AG08395 (cell line): ENCODE data around the gene CTNNBIP1.
A peak's percentile ranks its signal among the peaks of the same experiment; 100 is the strongest.
"Not testable (repeated sequence)": the region's sequence is repeated elsewhere in the genome, so short reads cannot be mapped to it uniquely, and the experiment has no call there.

Source experiments
- DNase-seq: peaks from one replicate; pipeline ENCODE4 v3.0.0; 2012; ENCODE audit warnings: mixed read lengths, low spot score

Gene CTNNBIP1

DNA sequence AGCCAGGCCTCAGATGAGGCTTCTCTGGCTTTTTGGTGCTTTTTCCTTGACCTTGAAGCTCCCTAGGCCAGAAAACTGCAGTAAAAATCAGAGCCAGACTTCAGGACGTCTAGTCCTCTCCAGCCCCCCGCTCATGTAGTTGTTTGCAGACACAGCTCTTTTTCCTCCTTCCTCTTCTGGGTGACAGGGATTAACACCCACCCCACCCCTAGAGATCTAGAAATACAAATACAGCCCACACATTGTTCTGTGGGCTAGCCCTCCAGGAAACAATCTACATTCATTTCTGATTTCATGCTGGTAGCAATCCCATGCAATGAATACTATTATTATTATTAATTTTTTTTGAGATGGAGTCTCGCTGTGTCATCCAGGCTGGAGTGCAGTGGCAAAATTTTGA lies 76.4 kb downstream of the CTNNBIP1 start:
- DNase-seq: no peak

DNA sequence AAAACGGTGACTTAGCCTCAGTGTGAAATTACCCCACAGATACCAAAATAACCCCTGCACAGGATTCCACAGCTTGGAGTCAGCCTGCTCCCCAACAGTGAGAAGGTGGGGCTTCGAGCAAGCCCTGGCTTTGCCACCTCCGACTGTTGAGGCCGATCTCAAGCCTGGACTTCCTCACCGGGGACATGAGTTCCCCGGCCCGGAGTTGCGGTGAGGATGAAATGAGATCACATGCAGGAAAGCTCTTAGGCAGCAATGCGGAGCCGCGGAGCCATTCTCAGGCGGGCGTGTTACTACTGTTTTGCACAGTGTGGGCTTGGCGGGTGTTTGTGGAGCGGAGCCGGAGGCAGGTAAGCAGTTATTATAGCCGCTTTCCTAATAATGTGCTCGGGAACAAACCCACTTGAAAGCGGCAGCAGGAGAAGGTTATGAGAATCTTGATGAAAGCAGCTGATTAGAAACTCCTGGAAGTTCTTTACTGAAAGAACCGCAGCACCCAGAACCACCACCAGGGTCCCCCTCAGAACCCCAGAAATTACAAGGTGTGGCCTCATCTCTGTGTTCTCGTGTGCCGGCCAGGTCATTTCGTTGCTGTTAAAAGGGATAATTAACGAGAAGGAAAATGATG lies 82.4 kb downstream of the CTNNBIP1 start:
- DNase-seq: no peak

DNA sequence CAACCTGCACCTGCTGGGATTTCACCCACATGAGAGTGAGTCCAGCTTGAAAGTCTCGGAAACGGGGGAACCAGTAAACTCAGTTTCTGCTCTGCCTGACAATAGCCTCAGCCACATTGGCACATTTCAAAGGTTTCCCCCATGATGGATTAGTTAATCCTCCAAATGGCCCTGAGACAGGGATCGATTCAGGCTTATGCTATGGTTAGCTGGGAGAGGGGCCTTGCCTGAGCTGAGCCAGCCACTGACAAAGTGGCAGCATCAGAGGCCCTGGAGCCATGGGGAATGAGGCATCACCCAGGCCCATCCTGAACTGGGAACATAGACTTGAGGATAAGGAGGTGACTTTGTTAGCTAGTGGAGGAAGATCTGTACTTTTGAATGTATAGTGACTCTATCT lies 83.5 kb downstream of the CTNNBIP1 start:
- DNase-seq: no peak

DNA sequence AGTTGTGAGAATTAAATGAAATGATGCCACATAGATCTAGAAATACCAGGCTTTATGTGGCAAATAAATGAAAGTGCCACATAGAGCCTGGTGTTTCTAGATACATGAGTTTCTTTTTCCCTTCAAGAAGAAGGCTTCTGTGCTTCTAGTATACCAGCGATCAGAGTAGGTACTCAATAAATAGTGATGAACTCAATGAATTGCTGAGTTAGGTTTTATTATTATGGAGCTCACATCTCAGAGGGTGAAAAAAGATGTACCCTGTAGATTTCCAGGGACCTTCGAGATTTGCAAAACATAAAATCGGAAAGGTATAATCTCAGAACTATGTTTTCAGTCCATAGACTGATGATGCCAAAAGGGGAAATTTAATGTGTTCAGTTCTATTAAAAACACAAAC lies 84.0 kb downstream of the CTNNBIP1 start:
- no peak for DNase-seq

DNA sequence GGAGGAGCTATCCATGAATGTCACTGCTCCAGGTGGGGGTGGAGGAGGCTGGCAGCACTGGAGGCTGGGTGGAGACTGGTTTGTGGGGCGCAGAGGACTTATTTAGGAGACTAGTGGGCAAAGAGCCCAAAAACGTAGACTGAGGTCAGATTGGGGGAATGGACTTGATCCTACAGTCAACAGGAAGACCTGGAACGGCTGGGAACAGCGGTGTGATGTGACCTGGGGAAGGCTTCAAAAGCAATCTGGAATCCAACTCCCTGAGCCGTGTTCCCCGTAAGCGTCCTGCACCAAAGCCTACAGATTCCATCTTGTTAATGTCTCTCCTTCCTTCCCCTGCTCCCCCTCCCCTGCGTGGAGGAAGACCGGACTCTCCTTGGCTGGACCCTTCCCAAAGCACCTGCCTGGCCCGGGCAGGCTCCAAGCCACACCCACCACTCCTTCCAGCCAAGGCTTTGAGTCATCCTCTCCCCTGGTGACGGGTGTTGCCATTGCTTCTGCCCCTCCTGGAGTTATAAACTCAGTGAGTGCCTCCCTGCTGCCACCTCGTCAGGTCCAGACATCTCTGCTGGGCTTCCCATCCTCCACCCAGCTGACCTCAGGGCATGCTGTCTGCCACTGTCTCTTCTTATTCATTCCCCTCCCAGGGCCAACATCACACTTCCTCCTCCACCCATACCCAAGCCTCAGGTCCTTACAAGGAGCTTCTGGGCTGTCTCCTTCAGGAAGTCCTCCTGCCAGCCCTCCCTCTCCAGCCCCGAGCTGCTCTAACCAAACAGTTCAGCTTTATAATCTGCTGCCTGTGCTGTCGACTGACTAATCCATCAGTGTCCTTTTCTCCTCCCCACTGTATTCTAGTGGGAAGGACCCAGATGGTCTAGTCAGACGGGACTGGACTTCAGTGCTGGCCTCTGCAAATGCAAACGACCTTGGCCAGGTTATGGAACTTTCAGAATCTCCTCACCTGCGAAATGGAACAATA lies 84.7 kb downstream of the CTNNBIP1 start:
- DNase-seq: peak; percentile 72

DNA sequence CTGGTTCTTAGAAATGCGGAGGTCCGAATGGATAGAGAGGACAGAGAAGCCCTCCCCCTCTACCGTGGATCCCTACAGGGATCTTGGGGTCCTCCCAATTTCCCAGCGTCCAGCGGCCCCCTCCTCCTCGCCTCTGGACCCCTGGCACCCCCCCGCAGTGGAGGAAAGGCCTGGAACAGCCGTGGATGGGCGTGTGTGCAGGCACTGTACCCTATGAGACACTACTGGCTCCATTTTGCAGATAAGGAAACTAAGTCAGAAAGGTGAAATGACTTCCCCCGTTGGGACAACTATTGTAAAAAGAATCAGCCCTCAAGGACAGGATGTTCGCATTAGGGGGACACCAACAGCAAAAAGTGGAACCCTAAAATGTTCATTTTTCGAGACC lies 85.4 kb downstream of the CTNNBIP1 start:
- no peak for DNase-seq

DNA sequence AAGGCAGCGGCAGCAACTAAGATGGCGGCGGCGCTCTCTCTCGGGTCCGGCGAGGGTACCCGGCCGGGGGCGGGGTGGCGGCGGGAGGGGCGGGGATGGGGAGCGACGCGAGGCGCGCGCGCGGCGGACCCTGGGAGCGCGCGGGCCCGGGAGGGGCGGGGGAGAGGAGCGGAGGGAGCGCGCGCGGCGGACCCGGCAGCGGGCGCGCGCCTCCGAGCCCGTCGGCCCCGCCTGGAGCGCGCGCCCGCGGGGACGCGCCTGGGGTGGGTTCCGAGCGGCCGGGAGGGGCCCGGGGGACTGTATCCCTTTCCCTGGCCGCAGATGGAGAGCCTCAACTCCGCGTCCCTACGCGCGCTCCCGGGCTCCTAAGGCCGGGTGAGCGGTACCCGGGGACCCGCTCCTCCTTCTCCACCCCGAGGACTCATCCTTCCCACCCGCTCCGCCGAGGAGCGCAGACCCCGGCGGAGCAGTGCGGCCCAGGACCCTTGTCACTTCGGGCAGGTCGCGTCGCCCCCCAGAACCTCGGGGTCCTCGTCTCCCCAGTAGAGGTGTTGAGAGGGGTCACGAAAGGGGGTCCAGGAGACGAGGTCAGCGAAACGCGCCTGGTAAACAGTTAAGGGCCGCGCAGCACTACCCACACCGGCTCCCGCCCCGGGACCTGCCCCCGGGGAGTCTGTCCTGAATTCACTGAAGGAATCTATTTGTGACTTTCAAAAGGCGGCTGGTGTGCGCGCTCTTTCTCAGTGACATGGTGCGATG lies 85.9 kb downstream of the CTNNBIP1 start, which contains the start of gene CLSTN1:
Gene CLSTN1 (minus strand): TSS at position 23 of the 759 bp plus-strand sequence. CDS start 232 bp downstream, outside the sequence.
- DNase-seq: peak; percentile 96

DNA sequence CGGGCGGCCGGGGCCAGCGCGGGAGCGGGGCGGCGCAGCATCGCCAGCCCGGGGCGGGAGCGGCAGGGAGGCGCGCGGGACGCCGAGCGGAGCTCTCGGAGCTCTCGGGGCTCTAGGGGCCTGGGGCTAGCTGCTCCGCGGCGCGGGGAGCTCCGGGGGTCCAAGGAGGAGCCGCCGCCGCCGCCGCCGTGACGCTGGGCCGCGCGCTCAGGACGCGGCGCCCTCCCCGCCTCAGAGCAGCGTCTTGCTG lies 86.5 kb downstream of the CTNNBIP1 start:
- DNase-seq: no peak

DNA sequence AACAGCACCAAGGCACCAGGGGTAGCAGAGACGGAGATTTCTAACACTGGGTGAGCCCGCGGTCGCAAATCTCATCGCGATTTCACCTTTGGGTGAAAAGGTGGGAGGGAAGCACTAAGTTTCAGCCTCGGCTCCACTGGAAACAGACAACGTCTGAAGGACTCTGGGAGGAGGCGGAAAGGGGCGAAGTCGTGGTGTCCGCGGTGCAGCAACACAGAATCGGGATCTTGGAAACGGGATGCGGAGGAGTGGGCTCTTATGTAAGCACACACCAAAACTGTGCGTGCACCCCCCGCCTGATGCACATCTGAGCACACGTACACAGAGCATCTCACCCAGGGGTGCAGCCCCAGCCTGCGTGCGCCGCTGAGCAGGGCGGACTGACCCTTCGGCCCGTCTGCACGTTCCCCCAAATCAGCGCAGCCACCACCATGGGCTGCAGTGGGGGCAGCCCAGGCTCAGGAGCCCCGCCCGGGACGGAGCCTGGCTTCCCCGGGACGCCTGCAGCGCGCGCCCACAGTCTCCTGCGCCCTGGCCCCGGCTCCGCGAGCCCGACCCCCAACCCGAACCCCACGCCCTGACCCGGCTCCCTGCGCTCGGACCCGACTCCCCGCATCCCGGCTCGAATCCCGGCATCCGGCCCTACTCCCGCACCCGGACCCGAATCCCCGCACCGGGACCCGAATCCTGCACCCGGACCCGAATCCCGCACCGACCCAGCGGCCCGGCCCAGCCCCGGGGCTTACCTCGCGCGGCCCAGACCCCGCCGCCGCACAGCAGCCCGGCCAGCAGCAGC lies 87.0 kb downstream of the CTNNBIP1 start:
- DNase-seq: peak; percentile 29

DNA sequence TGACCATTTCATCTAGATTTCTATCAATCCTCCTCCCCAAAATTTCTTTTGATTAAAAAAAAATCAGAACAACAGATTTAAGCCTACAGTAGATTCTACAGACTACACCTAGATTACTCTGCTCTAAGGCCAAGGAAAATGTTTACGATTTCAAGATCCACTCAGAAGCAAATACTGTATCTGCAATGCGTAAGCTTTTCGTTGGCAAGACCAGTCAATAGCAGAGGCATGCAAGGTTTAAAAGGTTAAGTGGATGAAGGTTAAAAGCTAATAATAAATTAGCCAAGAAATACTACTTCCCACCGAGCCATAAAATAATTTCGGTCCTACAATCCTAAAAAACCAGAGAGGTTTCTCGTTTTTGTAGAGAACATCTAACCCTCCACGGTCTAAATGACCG lies 87.6 kb downstream of the CTNNBIP1 start:
- no peak for DNase-seq

DNA sequence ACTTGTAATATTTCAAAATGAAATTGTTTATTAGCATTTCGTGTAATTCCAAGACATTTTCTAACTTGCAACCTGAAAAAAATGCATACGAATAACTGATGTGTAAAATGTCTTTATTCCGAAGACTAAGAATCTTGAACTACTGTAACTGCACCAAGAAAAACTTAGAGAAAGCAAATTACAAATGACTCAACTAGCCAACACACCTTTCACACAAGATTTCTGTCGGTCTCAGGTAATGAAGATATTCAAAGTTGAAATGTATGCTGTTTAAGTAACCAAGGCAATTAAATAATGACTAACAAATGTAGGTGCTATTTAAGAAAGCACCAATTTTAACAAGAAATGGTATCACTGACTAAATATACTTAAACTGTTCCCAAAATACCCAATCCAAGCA lies 88.4 kb downstream of the CTNNBIP1 start:
- DNase-seq: no peak

DNA sequence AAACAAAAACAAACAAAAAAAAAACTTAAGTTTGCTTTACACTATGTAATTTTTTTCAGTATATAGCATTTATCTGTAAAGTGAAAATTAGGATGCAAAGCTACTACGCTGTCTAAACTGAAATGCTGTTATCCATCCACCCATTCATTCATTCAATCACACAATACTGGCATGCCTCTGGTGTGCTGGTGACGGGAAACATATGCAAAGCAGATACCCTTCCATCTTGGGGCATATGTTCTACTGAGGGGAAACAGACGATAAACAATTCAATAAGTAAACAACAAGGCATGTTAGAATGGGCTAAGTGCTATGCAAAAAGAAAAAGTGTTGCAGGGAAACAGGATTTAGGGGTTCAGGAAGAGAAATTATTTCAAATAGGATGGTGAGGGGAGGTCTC lies 89.5 kb downstream of the CTNNBIP1 start:
- DNase-seq: no peak

DNA sequence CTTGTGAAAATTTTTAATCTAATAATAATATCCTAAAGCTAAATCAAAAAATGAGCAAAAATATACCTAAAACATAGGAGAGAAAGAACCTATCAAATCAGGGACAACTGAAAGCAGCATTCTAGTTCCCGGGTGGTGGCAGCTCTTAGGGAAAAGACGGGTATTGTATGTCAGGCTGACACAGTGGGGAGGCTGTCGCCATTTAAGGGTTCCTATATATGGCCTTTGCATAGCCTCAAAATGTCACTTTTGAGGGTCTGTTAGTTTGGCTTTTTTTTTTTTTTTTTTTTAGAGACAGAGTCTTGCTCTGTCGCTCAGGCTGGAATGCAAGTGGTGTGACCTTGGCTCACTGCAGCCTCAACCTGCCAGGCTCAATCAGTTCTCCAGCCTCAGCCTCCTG lies 92.3 kb downstream of the CTNNBIP1 start:
- DNase-seq: no peak

DNA sequence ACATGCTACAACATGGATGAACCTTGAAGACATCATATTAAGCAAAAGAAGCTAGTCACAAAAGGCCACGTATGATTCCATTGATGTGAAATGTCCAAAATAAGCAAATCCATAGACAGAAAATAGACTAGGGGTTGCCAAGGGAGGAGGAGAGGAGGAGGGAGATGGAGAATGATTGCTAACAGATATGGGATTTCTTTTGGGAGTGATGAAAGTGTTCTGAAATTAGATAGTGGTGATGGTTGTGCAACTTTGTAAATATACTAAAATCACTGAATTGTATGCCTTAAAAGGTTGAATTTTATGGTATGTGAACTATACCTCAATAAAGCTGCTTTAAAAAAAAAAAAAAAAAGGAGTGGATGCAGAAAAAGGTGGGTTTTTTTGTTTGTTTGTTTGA lies 93.9 kb downstream of the CTNNBIP1 start:
- DNase-seq: no peak

DNA sequence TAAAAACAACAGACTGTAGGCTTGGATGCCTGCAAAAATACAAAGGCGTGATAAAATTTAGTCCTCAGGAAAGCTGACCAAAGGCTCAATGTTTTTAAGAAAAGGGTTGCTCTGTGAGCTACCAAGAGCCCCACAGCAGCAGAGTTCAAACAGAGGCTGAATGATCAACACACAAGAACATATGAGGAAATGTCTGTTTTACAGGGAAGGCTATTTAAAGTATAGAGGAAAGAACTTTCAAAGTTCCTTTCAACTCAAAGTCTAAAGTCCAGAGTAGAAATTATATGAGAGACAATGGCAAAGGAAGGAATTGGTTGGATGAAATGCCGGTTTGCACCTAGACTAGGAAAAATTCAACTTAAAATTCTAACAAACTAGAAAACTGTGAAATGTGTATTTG lies 94.9 kb downstream of the CTNNBIP1 start:
- DNase-seq: no peak

DNA sequence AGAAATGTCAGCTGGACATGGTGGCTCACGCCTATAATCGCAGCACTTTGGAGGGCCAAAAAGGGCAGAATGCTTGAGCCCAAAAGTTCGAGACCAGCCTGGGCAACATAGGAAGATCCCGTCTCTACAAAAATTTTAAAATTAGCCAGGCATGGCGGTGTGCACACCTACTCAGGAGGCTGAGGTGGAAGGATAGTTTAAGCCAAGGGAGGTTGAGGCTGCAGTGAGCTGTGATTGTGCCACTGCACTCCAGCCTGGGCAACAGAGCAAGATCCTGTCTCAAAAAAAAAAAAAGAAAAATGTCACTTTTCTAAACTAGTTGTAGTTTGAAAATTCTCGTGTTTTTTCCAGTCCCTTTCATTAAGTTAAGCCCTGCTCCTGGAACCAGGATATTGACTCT lies 95.5 kb downstream of the CTNNBIP1 start:
- DNase-seq: no peak

DNA sequence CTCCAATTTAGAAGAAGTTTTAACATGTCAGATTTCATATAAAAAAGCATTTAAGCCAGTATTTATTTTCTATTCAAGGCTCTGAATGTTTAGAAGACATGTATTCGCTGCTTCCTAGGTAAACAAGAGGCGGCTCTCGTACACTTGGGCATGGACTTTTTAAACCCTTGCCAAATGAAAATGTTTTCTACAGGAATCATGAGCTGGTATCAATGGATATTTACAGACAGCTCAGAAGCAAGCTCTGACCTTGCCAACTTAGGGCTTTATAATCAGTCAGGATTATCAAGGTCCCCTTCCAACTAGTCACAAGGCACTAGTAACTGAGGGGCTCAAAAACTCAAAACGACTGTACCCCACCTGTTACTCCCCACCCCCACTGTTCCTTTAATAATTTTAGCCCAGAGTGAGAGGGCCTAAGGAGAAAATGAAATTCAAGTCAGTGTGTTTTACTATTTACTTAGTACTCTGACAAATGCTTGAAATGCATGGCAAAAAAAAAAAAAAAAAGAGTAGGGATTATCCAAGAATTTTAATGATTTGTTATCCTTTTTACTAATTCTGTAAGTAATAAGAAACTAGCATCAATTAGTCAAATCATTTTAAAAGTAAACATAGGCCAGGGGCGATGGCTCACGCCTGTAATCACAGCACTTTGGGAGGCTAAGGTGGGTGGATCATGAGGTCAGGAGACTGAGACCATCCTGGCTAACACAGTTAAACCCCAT lies 98.7 kb downstream of the CTNNBIP1 start:
- no peak for DNase-seq

DNA sequence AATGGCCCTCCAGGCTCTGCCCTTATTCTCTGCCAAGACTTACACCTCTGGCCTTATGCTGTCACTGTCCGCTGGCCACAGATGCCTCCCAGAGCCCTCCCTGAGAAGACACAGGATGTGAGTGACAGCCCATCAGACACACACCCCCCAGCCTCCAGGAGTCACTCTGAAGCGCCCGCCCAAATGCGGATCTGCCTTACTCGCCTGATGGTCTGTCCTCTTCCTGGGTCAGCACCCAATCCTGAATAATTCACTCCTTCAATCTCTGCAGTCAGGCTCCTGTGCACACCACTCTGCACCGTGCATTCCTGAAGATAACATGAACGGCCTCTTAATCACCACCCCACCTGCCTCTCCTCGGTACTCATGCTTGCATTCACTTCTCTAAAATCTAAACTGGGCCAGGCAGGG lies 101.0 kb downstream of the CTNNBIP1 start:
- no peak for DNase-seq

DNA sequence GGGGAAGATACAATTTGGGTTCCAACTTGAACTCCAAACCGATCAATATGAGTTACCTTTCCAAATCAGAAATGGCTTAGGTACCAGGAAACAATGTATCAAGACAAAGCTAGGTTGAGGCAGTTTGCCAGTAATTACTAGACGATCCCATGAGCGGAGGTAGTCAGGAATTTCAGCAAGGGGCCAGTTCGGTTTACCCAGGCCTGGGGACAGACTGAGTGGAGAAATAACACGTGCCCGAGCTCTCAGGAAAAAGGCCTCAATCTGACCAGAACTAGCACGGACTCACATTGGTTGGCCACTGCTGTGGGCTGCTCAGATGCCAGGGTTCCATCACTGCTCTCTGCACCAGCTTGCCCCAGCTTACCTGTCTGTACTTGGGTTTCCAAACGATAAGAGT lies 101.6 kb downstream of the CTNNBIP1 start:
- no peak for DNase-seq

DNA sequence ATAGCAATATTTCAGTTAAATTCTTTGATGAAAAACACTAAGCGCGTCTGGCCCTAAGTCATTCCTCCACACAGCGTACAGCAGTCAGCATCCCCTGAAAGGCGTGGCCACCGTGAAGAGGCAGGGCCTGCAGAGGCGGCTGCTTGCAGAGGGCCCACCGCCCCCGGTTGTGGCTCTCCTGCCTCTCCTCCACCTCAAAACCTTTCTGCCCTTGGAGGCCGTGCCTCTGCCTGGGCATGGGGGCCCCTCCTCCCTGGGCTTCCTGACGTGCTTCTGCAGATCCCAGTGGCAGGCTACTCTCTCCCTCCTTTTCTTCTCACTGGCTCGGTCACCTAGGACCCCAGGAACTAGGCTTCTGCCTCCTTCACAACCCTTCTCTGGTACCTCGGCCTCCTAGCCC lies 102.5 kb downstream of the CTNNBIP1 start:
- no peak for DNase-seq

DNA sequence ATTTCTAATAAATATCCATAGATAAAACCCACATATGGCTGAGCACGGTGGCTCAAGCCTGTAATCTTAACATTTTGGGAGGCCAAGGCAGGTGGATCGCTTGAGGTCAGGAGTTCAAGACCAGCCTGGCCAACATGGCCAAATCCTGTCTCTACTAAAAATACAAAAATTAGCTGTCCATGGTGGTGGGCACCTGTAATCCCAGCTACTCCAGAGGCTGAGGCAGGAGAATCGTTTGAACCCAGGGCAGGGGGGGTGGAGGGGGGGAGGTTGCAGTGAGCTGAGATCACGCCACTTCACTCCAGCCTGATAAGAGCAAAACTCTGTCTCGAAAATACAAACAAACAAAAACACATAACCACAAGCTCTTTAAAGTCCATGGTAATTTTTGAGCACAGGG lies 104.1 kb downstream of the CTNNBIP1 start:
- not testable (repeated sequence) for DNase-seq
